K562 (cell line): ENCODE measurements around the gene ITPRIP. TPM values are rescaled to one million over a fixed set of nuclear protein-coding genes. Genes with fewer than 3 reads are reported as not detected.

Experiments used
- ATAC-seq: fragments of 200-7000 bp; cut with Tn5 transposase; 3 replicates; pipeline ENCODE4 v1.9.1; 2020; ENCODE audit warnings: moderate library complexity
- BruUV-seq: library from RNA; stranded (reverse); fragments of 400-500 nt; replicated peaks from 2 replicates; lab custom pipeline; 2021; lab: Mats Ljungman, UMichigan
- CTCF ChIA-PET: fragments of 300-600 bp; formaldehyde crosslinking; extraction: SDS; loops from one replicate; lab custom pipeline; 2021; ENCODE audit warnings: low intra/inter-chr PET ratio; lab: Yijun Ruan, JAX
- POLR2A ChIA-PET: fragments of 300-600, 350-650 bp; sonication (Branson Sonifier 250); formaldehyde crosslinking; extraction: SDS; loops from one replicate; lab custom pipeline; 2021; ENCODE audit warnings: antibody characterized with exemption, inconsistent platforms; lab: Yijun Ruan, JAX
- DNase-seq, 4 experiments: peaks; one replicate each; pipeline versions ENCODE4 v3.0.0 to v3.0.0-alpha.2; 2011 to 2018; ENCODE audit warnings: low spot score in 3 of 4, mixed read lengths in 3 of 4; ENCODE audit errors: extremely low read depth in 1 of 4
- FAIRE-seq: peaks from 2 replicates; lab custom pipeline; 2011; peaks lifted over from hg19 to GRCh38; lab: Jason Lieb, UNC
- H2AFZ ChIP-seq: 2 replicates; pipeline ENCODE4 v1.6.0; 2011; ENCODE audit warnings: low read depth, low read length, control low read depth, inconsistent platforms
- H3K27ac ChIP-seq: fragments of 200-600 bp; 3 replicates; pipeline ENCODE4 v1.8.0; 2011; ENCODE audit warnings: low read depth, mild to moderate bottlenecking, control low read depth, inconsistent platforms, low read length, moderate library complexity, mixed read lengths; ENCODE audit errors: extremely low read depth
- H3K27me3 ChIP-seq, 2 experiments: fragments of 300-600 bp in 1 of 2; 2 replicates in 1 of 2; 3 replicates in 1 of 2; pipeline versions ENCODE4 v1.6.0 to v1.8.0; 2011; ENCODE audit warnings: inconsistent platforms in 2 of 2, low read length in 2 of 2, mild to moderate bottlenecking in 1 of 2, mixed read lengths in 1 of 2, moderate library complexity in 1 of 2; ENCODE audit not compliant: control insufficient read depth in 2 of 2, insufficient read depth in 2 of 2
- H3K36me3 ChIP-seq: fragments of 300-600 bp; 3 replicates; pipeline ENCODE4 v1.8.0; 2011; ENCODE audit warnings: mild to moderate bottlenecking, low read length, inconsistent platforms; ENCODE audit not compliant: control insufficient read depth, insufficient read depth
- H3K4me1 ChIP-seq, 2 experiments: fragments of 200-600 bp in 1 of 2; replicated peaks in 1 of 2; 2 replicates in 1 of 2; 3 replicates in 1 of 2; pipeline versions ENCODE4 v1.5.1 to v1.8.0; 2011; ENCODE audit warnings: inconsistent platforms in 2 of 2, low read length in 2 of 2, mild to moderate bottlenecking in 1 of 2, mixed read lengths in 1 of 2, moderate library complexity in 1 of 2; ENCODE audit not compliant: control insufficient read depth in 2 of 2, insufficient read depth in 2 of 2
- H3K4me2 ChIP-seq: 2 replicates; pipeline ENCODE4 v1.6.1; 2011; ENCODE audit warnings: low read length, control low read depth, inconsistent platforms, mixed read lengths; ENCODE audit not compliant: insufficient read depth
- H3K4me3 ChIP-seq: fragments of 200-600 bp; sonication (generic), shearing (Covaris generic); 2 replicates; pipeline ENCODE4 v1.5.1; 2016; ENCODE audit warnings: control low read depth, inconsistent platforms
- H3K79me2 ChIP-seq: fragments of 200-600 bp; 3 replicates; pipeline ENCODE4 v1.8.0; 2011; ENCODE audit warnings: low read length, inconsistent platforms; ENCODE audit not compliant: control insufficient read depth, insufficient read depth
- H3K9ac ChIP-seq, 2 experiments: 2 replicates each; pipeline versions ENCODE4 v1.6.0 to v1.6.1; 2011; ENCODE audit warnings: low read depth in 2 of 2, low read length in 2 of 2, control low read depth in 1 of 2, inconsistent platforms in 1 of 2, mild to moderate bottlenecking in 1 of 2, mixed read lengths in 1 of 2; ENCODE audit not compliant: insufficient read depth in 1 of 2
- H3K9me1 ChIP-seq: one replicate; pipeline ENCODE4 v1.6.0; 2011; ENCODE audit warnings: inconsistent platforms, mild to moderate bottlenecking, low read length, moderate library complexity; ENCODE audit not compliant: control insufficient read depth, insufficient read depth
- H3K9me3 ChIP-seq: replicated peaks from 2 replicates; pipeline ENCODE4 v1.5.1; 2011; ENCODE audit warnings: low read depth, low read length, inconsistent platforms; ENCODE audit not compliant: control insufficient read depth, insufficient read depth
- H4K20me1 ChIP-seq: replicated peaks from 2 replicates; pipeline ENCODE4 v1.6.1; 2011; ENCODE audit warnings: low read length, inconsistent platforms, mixed read lengths; ENCODE audit not compliant: control insufficient read depth, insufficient read depth
- AFF1 ChIP-seq, 2 experiments: fragments of 450-650 bp; IDR thresholded peaks; 2 replicates each; pipeline ENCODE4 v1.6.1; 2018; ENCODE audit warnings: mild to moderate bottlenecking in 2 of 2, low read depth in 1 of 2; ENCODE audit not compliant: partially characterized antibody in 2 of 2
- CBX5 ChIP-seq: IDR thresholded peaks from 2 replicates; pipeline ENCODE4 v1.6.1; 2014; ENCODE audit warnings: low read depth, borderline replicate concordance
- ETS2 ChIP-seq: IDR thresholded peaks from 2 replicates; pipeline ENCODE4 v1.6.1; 2016; ENCODE audit warnings: borderline replicate concordance, missing genetic modification characterization, mild to moderate bottlenecking, moderate library complexity, missing compliant biosample characterization; ENCODE audit not compliant: poor library complexity, severe bottlenecking
- FOXM1 ChIP-seq, 2 experiments: fragments of 450-650 bp in 1 of 2; sonication (generic) in 1 of 2; formaldehyde crosslinking in 1 of 2; IDR thresholded peaks; 2 replicates each; pipeline versions ENCODE4 v1.6.1 to v1.9.0; 2017 to 2022; ENCODE audit warnings: low read depth in 2 of 2, mild to moderate bottlenecking in 2 of 2, missing genetic modification reagents in 1 of 2, moderate library complexity in 1 of 2
- NFRKB ChIP-seq: fragments of 450-650 bp; IDR thresholded peaks from 2 replicates; pipeline ENCODE4 v1.6.1; 2016; ENCODE audit warnings: low read depth
- NRF1 ChIP-seq, 2 experiments: fragments of 450-650 bp; IDR thresholded peaks in 1 of 2; conservative IDR thresholded peaks in 1 of 2; 2 replicates each; pipeline ENCODE4 v1.6.1; 2014; ENCODE audit warnings: mild to moderate bottlenecking in 2 of 2
- PPARD ChIP-seq: fragments of 250-450 bp; sonication (Bioruptor Pico); IDR thresholded peaks from 2 replicates; pipeline ENCODE4 v1.8.0; 2022; ENCODE audit warnings: inconsistent platforms, mild to moderate bottlenecking, moderate library complexity
- ZNF24 ChIP-seq: fragments of 450-650 bp; IDR thresholded peaks from 2 replicates; pipeline ENCODE4 v1.6.1; 2016
- ZNF592 ChIP-seq: fragments of 450-650 bp; IDR thresholded peaks from 2 replicates; pipeline ENCODE4 v1.6.1; 2017; ENCODE audit warnings: antibody characterized with exemption, mild to moderate bottlenecking
- ZNF696 ChIP-seq: fragments of 250-450 bp; sonication (Bioruptor Pico); conservative IDR thresholded peaks from 2 replicates; pipeline ENCODE4 v1.4.0; 2020; ENCODE audit warnings: mild to moderate bottlenecking, moderate library complexity
- ZNF764 ChIP-seq: fragments of 250-450 bp; sonication (Bioruptor Pico); IDR thresholded peaks from 2 replicates; pipeline ENCODE4 v1.4.0; 2020; ENCODE audit warnings: low read depth, mild to moderate bottlenecking, moderate library complexity
- WGBS: fragments of 100-300 bp; shearing (Covaris generic); methylation state at CpG from one replicate; pipeline ENCODE4 v1.1.6; 2016; ENCODE audit warnings: low coverage, mixed read lengths; ENCODE audit not compliant: insufficient coverage; ENCODE audit errors: missing lambda C conversion rate; 5-methylcytosine and 5-hydroxymethylcytosine counted together
- in situ Hi-C: fragments of 300-500 bp; cut with MboI; formaldehyde crosslinking; loops from 4 replicates; pipeline ENCODE4 v1.15.0; 2018; ENCODE audit warnings: inconsistent platforms, mixed read lengths
- intact Hi-C: fragments of 100-400 bp; cut with micrococcal nuclease; formaldehyde crosslinking; loops from 2 replicates; pipeline ENCODE4 v1.14.2; 2022
- polyA plus RNA-seq, 8 experiments: library from polyadenylated mRNA; depleted of rRNA in 4 of 8; stranded (reverse) in 5 of 8; unstranded in 3 of 8; fragments of >200 nt; fragmentation: Nextera tagmentation in 2 of 8; fragmentation: Illumina TruSeq in 1 of 8; extraction: Ambion mirVana in 2 of 8; extraction: Trizol in 1 of 8; gene quantifications; 2 replicates each; pipeline versions ENCODE4 v1.2.1 to v1.2.3, GENCODE V29; 2011 to 2014; ENCODE audit warnings: inconsistent platforms in 1 of 8, missing spikeins in 1 of 8
- total RNA-seq, 7 experiments: library from RNA; depleted of rRNA in 6 of 7; stranded (reverse); fragments of >200 nt in 6 of 7; fragmentation: Illumina TruSeq in 2 of 7; extraction: Trizol in 2 of 7; gene quantifications; 2 replicates each; pipeline versions ENCODE4 v1.2.1 to v1.2.3, GENCODE V29; 2011 to 2021; ENCODE audit warnings: low replicate concordance in 1 of 7

The ITPRIP gene
- total and polyA plus RNA-seq, 9 of the 15 experiments (the other 6 are each of a cell fraction or from before 2014, with no cell fraction given) = 4.4 to 28.5 (median 10.9) TPM

DNA sequence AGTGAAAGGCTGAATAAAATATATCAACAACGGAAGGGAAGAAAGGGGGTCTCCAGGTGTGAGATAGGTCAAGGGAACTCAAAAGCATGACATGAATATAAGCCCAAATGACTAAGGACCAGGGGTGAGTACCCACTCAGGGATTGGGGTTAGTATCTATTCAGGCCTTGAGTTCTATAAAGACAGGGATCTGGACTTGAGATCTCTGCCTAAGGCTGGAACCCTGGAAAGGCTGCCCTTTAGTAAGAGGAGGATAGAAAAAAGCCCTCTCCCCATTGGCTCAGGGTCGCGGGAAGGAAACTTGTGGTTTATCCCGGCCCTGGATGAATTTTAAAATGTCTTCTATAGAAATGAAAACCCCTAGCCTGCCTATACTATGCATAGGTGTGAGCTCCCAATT is 2.4 kb upstream of the ITPRIP start:
- H3K4me1 ChIP-seq = peaks cover 4 to 30% of the 10 kb centered on the region in 2 experiments
- peaks cover 5% of the 10 kb centered on the region; the same call in 2 of the 3 replicates for H3K36me3 ChIP-seq
- intact Hi-C loops = no loop called here
- ATAC-seq (peak; percentile 6; the same call in 1 of the 3 replicates), FAIRE-seq (no peak), DNase-seq (peak in 2 of 4 experiments; percentile 37 to 44)
- H2AFZ ChIP-seq = peak overlapping the region; percentile 72
- no TSS peak for BruUV-seq
- H4K20me1 ChIP-seq = no peaks in the 10 kb centered on the region
- peak overlapping the region; percentile 91 for H3K4me2 ChIP-seq
- peak overlapping the region; percentile 79 to 87; a peak in 3 of 4 replicates for H3K9ac ChIP-seq
- in situ Hi-C loops = loop anchor here (10.0 kb wide), 1 partner anchor 46 kb away; no protein-coding TSS in a partner anchor
- POLR2A ChIA-PET = interaction anchor here (1.1 kb wide), 1 partner anchor 11 kb away, joined by 3 read pairs; no protein-coding TSS in a partner anchor
- CTCF ChIA-PET = no interaction called here
- no peak for TF ChIP-seq PPARD (CRISPR knock-in tag)
- no peak for TF ChIP-seq ETS2
- TF ChIP-seq NFRKB = 0 out of 2 replicates have a peak, but pooled peaks have one; percentile 3
- peak in 1 of 2 experiments; percentile 11 for TF ChIP-seq AFF1 (IDR thresholded peaks at IDR 0.05; ENCODE audit: low read depth in 1 of 2, partially characterized antibody in 2 of 2)
- TF ChIP-seq FOXM1 (IDR thresholded peaks at IDR 0.05; ENCODE audit: low read depth) = no peak
- no peak for TF ChIP-seq FOXM1 (CRISPR knock-in tag; IDR thresholded peaks at IDR 0.05; ENCODE audit: low read depth)
- no peak for TF ChIP-seq ZNF696 (CRISPR knock-in tag)
- peak; percentile 60; the same call in 1 of the 2 replicates for TF ChIP-seq ZNF24
- no peak for TF ChIP-seq CBX5
- TF ChIP-seq ZNF764 = no peak
- 0 out of 4 replicates have a peak, but pooled peaks of 1 of the 2 experiments have one; percentile 10 for TF ChIP-seq NRF1 (conservative IDR thresholded peaks at IDR 0.05 in 1 of 2, IDR thresholded peaks at IDR 0.05 in 1 of 2)
- peak; percentile 74 for TF ChIP-seq ZNF592
- no peaks in the 10 kb centered on the region for H3K9me3 ChIP-seq
- peak overlapping the region; percentile 98 for H3K27ac ChIP-seq
- no peaks in the 10 kb centered on the region for H3K9me1 ChIP-seq
- 3% methylated on average over 4 of the region's 4 CpGs for WGBS
- H3K27me3 ChIP-seq = no peaks in the 10 kb centered on the region
- peak overlapping the region; percentile 98; the same call in 1 of the 2 replicates for H3K4me3 ChIP-seq
- H3K79me2 ChIP-seq = peaks cover 64% of the 10 kb centered on the region
